Measurements from ENCODE around the gene GPD2.
"Not testable (repeated sequence)": the region's sequence is repeated elsewhere in the genome, so short reads cannot be mapped to it uniquely, and the experiment has no call there.

The GPD2 gene

DNA sequence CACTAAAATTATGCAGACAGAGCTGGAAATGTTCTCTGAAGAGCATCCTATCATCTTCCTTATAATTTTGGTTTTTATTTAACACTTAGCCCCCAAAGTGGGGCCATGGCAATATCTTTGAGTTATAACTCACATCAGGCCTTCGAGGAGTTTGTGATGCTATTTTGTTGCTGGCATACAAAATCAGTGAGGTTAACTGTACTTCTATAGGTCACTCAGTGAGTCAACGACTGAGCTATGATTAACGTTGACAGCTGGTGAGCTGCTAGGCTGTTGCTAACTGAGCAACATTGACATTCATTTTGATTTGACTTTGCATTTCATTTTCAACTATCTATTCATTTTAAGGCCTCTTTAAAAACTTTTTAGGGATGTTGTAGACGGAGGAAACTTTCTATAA is 50.0 kb downstream of the GPD2 start:
- DNase-seq (ENCODE audit: low read depth): no peak
- TF ChIP-seq, protein P1, sequence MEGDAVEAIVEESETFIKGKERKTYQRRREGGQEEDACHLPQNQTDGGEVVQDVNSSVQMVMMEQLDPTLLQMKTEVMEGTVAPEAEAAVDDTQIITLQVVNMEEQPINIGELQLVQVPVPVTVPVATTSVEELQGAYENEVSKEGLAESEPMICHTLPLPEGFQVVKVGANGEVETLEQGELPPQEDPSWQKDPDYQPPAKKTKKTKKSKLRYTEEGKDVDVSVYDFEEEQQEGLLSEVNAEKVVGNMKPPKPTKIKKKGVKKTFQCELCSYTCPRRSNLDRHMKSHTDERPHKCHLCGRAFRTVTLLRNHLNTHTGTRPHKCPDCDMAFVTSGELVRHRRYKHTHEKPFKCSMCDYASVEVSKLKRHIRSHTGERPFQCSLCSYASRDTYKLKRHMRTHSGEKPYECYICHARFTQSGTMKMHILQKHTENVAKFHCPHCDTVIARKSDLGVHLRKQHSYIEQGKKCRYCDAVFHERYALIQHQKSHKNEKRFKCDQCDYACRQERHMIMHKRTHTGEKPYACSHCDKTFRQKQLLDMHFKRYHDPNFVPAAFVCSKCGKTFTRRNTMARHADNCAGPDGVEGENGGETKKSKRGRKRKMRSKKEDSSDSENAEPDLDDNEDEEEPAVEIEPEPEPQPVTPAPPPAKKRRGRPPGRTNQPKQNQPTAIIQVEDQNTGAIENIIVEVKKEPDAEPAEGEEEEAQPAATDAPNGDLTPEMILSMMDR (conservative IDR thresholded peaks at IDR 0.05; ENCODE audit: low read length): no peak
- H3K4me3 ChIP-seq (ENCODE audit: low read length): no peak overlapping the region

- H3K4me3 ChIP-seq (ENCODE audit: low read length): no peak overlapping the region
- DNase-seq (ENCODE audit: low read depth): no peak
- TF ChIP-seq, protein P1 (conservative IDR thresholded peaks at IDR 0.05; ENCODE audit: low read length): no peak
These were observed 50.4 kb downstream of the GPD2 start for GRCh38 chr2:156486614-156487013.

- TF ChIP-seq, protein P1 (conservative IDR thresholded peaks at IDR 0.05; ENCODE audit: low read length): no peak
- H3K4me3 ChIP-seq (ENCODE audit: low read length): no peak overlapping the region
- no peak for DNase-seq (ENCODE audit: low read depth)
These were observed 53.0 kb downstream of the GPD2 start for GRCh38 chr2:156489195-156489594.

DNA sequence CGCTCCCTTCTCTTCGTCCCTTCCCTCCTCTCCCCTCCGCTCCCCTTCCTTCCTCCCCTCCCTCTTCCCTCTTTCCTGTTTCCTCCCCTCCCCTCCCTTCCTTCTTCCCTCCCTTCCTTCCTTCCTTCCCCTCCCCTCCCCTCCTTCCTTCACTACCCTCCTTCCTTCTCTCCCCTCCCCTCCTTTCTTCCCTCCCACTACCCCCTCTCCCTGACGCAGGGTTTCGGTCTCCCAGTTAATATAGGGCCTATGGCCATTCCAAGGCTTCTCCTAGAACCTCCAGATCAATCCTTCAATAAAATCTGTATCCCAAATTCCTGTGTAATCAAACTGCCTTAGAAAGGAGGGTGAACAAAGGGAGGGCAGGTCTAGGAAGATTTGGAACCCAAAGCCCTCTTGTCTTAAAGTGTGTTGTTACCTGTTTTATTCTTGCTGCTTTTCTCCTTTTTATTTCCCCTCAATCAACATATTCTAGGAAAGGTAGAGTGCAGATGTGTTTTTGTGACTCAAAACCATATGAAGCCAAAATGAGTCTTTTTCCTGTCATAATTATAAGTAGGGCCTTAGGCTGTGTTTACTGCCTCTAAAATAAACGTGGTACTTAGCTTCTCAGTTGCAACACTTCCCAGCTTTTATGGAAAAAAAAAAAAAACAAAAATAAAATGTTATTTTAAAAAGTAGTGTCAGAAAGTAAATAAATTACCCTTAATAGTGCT is 53.7 kb downstream of the GPD2 start:
- no peak overlapping the region for H3K4me3 ChIP-seq (ENCODE audit: low read length)
- TF ChIP-seq, protein P1 (conservative IDR thresholded peaks at IDR 0.05; ENCODE audit: low read length): no peak
- DNase-seq (ENCODE audit: low read depth): no peak

- no peak for DNase-seq (ENCODE audit: low read depth)
- TF ChIP-seq, protein P1 (conservative IDR thresholded peaks at IDR 0.05; ENCODE audit: low read length): no peak
These were observed 54.3 kb downstream of the GPD2 start for GRCh38 chr2:156490466-156490840.

GRCh38 chr2:156491176-156491575 is 55.0 kb downstream of the GPD2 start:
- no peak for DNase-seq (ENCODE audit: low read depth)
- no peak overlapping the region for H3K4me3 ChIP-seq (ENCODE audit: low read length)
- TF ChIP-seq, protein P1 (conservative IDR thresholded peaks at IDR 0.05; ENCODE audit: low read length): no peak

More at GRCh38 chr2:156490466-156490840, 54.3 kb downstream of the GPD2 start:
- H3K4me3 ChIP-seq (ENCODE audit: low read length): no peak overlapping the region

DNA sequence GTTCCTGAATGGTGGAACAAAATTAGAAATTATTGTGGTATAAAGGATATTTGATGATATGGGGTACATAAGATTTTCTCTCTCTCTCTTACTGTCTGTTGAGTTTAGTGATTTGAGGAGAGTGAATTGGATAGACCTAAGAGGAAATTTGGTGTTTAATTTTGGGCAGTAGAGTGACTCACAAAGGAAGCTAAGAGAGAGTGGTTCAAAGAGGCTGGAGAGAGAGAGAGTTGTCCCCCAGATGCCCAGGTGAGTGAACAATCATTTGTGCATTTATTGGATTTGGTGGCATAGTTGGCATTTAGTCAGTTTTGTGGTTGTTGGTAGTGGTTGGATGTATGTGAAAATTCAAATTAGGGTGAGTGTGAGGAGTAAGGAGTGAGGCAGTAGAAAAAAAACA is 56.8 kb downstream of the GPD2 start:
- TF ChIP-seq, protein P1 (conservative IDR thresholded peaks at IDR 0.05; ENCODE audit: low read length): no peak
- H3K4me3 ChIP-seq (ENCODE audit: low read length): no peak overlapping the region
- DNase-seq (ENCODE audit: low read depth): no peak

DNA sequence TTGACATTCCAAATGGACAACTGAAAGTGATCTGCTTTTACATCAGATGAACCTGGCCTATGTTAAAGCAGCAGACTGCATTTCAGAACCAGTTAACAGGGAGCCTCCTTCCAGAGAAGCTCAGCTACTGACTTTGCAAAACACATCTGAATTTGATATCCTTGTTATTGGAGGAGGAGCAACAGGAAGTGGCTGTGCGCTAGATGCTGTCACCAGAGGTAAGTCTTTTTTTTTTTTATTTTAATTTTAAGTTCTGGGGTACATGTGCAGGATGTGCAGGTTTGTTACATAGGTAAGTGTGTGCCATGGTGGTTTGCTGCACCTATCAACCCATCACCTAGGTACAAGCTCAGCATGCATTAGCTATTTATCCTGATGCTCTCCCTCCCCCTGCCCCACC is 59.8 kb downstream of the GPD2 start:
- H3K4me3 ChIP-seq (ENCODE audit: low read length): not testable (repeated sequence)
- DNase-seq (ENCODE audit: low read depth): peak; percentile 10

All from AG10803 (cell line).